ENCODE results near the gene LY6G5C. TPM values are rescaled to one million over a fixed set of nuclear protein-coding genes. Genes with fewer than 3 reads are reported as not detected.

LY6G5C gene
- total and polyA plus RNA-seq, 2 experiments from 2014 or later: 2.1 TPM; not detected in 1

GRCh38 chr6:31630177-31630934, 50.5 kb downstream of the LY6G5C start:
- Histone ChIP-seq H2AFZ (no peak overlapping the region), H4K20me1 (replicated peaks; ENCODE audit: insufficient read depth) (peaks cover 49% of the 10 kb centered on the region), H3K4me1 (ENCODE audit: insufficient read depth) (no peaks in the 10 kb centered on the region), H3K4me3 (no peak overlapping the region), H3K79me2 (replicated peaks; ENCODE audit: insufficient read depth) (peaks cover 40% of the 10 kb centered on the region), H3K9me2 (ENCODE audit: insufficient read depth) (no peaks in the 10 kb centered on the region), H3K36me3 (ENCODE audit: insufficient read depth) (peaks cover 80% of the 10 kb centered on the region), H3K27me3 (ENCODE audit: insufficient read depth) (no peaks in the 10 kb centered on the region), H3K27ac (ENCODE audit: low read depth) (no peak overlapping the region), H3K4me2 (no peak overlapping the region), H3F3A (replicated peaks; ENCODE audit: low read depth) (peaks cover 68% of the 10 kb centered on the region)
- no peaks in the 10 kb centered on the region for H3K4me1 Mint-ChIP-seq
- ATAC-seq (no peak), DNase-seq (ENCODE audit: low spot score) (no peak)
- no peaks in the 10 kb centered on the region; the same call in 2 of the 3 replicates for H3K9me3 Mint-ChIP-seq
- H3K4me3 Mint-ChIP-seq: no peak overlapping the region; the same call in 2 of the 3 replicates
- H3K36me3 Mint-ChIP-seq (ENCODE audit: low read depth): peaks cover 99% of the 10 kb centered on the region
- peaks cover 11% of the 10 kb centered on the region for H3K27me3 Mint-ChIP-seq (ENCODE audit: insufficient read depth, low read depth, poor library complexity)
- no peak for TF ChIP-seq ZNF462 (CRISPR knock-in tag; IDR thresholded peaks at IDR 0.05)
- TF ChIP-seq, protein P1, sequence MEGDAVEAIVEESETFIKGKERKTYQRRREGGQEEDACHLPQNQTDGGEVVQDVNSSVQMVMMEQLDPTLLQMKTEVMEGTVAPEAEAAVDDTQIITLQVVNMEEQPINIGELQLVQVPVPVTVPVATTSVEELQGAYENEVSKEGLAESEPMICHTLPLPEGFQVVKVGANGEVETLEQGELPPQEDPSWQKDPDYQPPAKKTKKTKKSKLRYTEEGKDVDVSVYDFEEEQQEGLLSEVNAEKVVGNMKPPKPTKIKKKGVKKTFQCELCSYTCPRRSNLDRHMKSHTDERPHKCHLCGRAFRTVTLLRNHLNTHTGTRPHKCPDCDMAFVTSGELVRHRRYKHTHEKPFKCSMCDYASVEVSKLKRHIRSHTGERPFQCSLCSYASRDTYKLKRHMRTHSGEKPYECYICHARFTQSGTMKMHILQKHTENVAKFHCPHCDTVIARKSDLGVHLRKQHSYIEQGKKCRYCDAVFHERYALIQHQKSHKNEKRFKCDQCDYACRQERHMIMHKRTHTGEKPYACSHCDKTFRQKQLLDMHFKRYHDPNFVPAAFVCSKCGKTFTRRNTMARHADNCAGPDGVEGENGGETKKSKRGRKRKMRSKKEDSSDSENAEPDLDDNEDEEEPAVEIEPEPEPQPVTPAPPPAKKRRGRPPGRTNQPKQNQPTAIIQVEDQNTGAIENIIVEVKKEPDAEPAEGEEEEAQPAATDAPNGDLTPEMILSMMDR (conservative IDR thresholded peaks at IDR 0.05; ENCODE audit: low read depth in 2 of 2): no peak
- TF ChIP-seq POLR2AphosphoS5 (IDR thresholded peaks at IDR 0.05; ENCODE audit: low read depth): no peak
- no peak for TF ChIP-seq ZNF114 (CRISPR knock-in tag; IDR thresholded peaks at IDR 0.05)
- no peak for TF ChIP-seq NANOG (IDR thresholded peaks at IDR 0.05; ENCODE audit: borderline replicate concordance)
- TF ChIP-seq REST (IDR thresholded peaks at IDR 0.05; ENCODE audit: unreplicated experiment): no peak
- TF ChIP-seq ZNF331 (CRISPR knock-in tag; IDR thresholded peaks at IDR 0.05; ENCODE audit: low read depth): no peak
- TF ChIP-seq ETS1 (IDR thresholded peaks at IDR 0.05): no peak
- no peak for TF ChIP-seq CREB1 (CRISPR knock-in tag; IDR thresholded peaks at IDR 0.05; ENCODE audit: low read depth)
- no peak for TF ChIP-seq EZH2phosphoT487 (IDR thresholded peaks at IDR 0.05; ENCODE audit: unreplicated experiment)
- no peak for TF ChIP-seq STAT1 (IDR thresholded peaks at IDR 0.05; ENCODE audit: unreplicated experiment)
- no peak for TF ChIP-seq EZH2 (IDR thresholded peaks at IDR 0.05; ENCODE audit: low read depth, unreplicated experiment)
- TF ChIP-seq JUNB (IDR thresholded peaks at IDR 0.05; ENCODE audit: unreplicated experiment): no peak
- no peak overlapping the region for H3K27ac Mint-ChIP-seq

Measured in GM23338 (cell line).